DMS 273 (cell line): ENCODE results near the gene OR8B4.
"Not testable (repeated sequence)": the region's sequence is repeated elsewhere in the genome, so short reads cannot be mapped to it uniquely, and the experiment has no call there.

Source experiments
- DNase-seq: peaks from one replicate; lab custom pipeline; 2025; ENCODE audit not compliant: unreplicated experiment; lab: John Stamatoyannopoulos, UW

Gene OR8B4

DNA sequence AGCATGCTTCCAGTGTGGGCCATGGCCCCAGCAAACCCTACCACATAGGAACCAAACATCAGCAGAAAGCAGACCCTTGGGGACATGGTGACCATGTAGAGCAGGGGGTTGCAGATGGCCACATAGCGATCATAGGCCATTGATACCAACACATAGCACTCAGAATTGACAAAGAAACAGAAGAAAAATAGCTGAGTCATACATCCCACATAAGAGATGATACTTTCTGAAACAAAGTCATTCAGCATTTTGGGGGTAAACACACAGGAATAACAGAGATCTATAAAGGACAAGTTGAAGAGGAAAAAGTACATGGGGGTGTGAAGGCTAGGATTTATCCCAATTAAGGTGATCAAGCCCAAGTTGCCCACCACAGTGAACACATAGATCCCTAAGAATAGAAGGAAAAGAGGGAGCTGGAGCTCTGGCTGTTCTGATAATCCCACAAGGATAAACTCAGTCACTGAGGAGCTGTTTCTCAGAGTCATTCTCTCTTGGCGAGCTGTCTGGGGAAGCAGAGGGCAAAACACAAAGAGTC, at the start of gene OR8B4:
Gene OR8B4, minus strand, starts transcription at position 488 of the 538 bp plus-strand sequence. Its CDS starts 0 bp downstream, at position 488.
- no peak for DNase-seq

DNA sequence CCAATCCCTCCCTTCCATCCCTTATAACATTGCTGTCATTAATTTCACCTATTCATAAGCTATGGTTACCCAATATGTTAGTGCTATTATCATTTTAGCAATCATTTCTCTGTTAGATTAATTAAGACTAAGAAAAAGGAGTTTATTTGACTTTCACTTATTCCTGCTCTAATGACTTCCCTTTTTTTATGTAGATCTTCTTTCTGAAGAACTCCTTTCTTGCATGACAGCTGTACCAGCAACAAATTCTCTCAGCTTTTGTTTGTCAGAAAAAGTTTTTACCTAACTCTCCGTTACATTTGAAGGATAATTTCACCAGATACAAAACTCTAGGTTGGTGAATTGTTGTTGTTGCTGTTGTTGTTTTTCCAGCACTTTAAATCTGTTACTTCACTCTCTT, 49.4 kb upstream of the OR8B4 start:
- no peak for DNase-seq

DNA sequence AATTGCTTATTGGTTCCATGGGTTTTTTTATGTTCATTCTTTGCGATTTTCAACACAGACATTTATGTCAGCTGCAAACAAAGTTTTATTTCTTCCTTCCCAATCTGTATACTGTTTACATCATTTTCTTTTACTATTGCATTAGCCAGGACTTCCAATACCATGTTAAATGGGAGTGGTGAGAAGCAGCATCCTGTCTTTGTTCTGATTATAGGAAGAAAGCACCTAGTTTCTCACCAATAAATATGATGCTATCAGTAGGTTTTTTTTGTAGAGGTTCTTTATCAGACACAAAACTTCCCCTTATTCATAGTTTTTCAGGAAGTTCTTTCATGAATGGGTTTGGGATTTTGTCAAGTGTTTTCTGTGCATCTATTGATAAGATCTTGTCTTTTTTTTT, 48.8 kb upstream of the OR8B4 start:
- DNase-seq: no peak

DNA sequence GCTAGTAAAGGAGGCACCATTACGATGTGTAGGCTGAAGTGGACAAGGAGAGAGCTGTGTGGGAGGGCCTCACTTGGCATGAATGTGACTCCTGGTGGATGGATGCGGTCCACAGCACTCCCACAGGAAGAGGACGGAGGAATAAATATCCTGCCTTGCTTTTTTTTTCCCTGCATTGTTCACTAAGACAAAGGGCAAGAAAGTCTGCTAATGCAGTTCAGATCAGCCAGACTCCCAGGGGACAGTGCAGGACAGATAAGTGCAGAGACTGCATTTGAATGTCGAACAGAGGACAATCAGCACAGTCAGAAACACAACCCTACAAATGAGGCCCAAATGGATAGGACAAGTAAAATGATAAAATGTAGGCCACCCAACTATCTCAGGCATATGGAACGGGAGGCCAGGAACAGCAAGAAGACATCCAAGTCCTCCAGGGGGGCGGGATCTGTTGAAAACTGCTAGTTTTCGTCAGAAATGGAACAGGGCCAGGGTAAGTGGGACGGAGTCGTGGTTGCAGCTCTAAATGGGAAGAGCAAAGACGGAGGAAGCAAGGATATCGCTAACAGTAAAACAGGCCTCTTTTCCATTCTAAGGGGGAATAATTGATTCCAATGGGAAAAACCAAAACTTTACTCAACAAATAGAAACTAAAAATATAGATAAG, 46.0 kb upstream of the OR8B4 start:
- DNase-seq: no peak

- DNase-seq: no peak
Measured at GRCh38 chr11:124467381-124467927, 42.8 kb upstream of the OR8B4 start.

- DNase-seq: no peak
Measured at GRCh38 chr11:124465368-124465767, 40.7 kb upstream of the OR8B4 start.

GRCh38 chr11:124463990-124464389, 39.3 kb upstream of the OR8B4 start:
- no peak for DNase-seq

GRCh38 chr11:124463324-124463723, 38.7 kb upstream of the OR8B4 start:
- DNase-seq: no peak

DNA sequence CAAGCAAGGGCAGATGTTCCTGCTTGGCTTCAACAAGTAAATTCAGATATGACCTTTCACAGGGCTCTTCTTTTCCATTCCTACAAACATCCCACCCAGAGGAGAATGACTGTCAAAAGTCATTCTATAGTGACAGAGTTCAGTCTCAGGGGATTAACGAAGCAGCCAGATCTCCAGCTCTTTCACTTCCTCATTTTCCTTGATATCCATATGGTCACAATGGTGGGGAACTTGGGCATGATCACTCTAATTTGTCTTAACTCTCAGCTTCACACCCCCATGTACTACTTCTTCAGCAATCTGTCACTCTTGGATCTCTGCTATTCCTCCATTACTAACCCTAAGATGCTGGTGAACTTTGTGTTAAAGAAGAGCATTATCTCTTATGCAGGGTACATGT, 35.8 kb upstream of the OR8B4 start:
- DNase-seq: no peak

- not testable (repeated sequence) for DNase-seq
Measured at GRCh38 chr11:124459379-124459778, 34.7 kb upstream of the OR8B4 start.

DNA sequence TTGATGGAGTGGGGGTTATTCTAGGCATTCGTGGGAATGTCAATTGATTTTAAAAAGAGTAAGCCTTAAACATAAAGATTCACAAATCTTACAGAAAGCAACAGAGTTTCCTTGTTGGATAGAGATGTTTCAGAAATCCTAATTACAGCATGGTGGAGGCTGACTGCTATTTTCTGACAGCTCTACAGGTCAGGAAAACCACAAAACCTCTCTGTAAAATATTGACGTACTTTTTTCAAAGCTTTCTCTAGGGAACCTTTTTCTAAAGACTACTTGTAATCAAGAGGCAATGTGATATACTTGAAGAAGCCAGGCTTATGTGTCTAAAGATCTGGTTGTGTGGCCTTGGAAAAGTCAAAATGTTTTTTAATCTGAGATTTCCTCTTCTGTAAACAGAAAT, 29.9 kb upstream of the OR8B4 start:
- DNase-seq: no peak

GRCh38 chr11:124446916-124447315, 22.2 kb upstream of the OR8B4 start:
- DNase-seq: no peak

- no peak for DNase-seq
Measured at GRCh38 chr11:124445646-124446150, 21.0 kb upstream of the OR8B4 start, which contains the start of gene OR8B8. Gene OR8B8 (minus strand): TSS chr11:124445696. CDS start chr11:124441085, 4,611 bp downstream.

DNA sequence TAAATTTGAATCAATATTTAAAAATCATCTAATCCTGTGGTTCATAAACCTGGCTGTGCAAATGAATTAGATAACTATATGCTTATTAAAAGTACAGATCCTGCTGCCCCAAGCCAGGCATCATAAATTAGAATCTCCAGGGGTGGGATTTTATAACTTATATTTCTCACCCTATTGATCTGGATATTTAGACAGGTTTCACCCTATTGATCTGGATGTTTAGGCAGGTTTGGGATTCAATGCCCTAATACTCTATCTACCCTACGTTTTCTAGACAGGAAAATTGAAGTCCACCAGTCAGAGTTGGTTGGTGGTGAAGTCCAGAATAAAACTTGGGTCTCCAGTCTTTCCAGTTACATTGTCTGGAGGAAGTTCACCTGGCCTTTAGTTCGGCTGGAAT, 18.2 kb upstream of the OR8B4 start:
- DNase-seq: no peak

GRCh38 chr11:124442442-124442841, 17.8 kb upstream of the OR8B4 start:
- no peak for DNase-seq

GRCh38 chr11:124441519-124441918, 16.8 kb upstream of the OR8B4 start:
- DNase-seq: no peak

DNA sequence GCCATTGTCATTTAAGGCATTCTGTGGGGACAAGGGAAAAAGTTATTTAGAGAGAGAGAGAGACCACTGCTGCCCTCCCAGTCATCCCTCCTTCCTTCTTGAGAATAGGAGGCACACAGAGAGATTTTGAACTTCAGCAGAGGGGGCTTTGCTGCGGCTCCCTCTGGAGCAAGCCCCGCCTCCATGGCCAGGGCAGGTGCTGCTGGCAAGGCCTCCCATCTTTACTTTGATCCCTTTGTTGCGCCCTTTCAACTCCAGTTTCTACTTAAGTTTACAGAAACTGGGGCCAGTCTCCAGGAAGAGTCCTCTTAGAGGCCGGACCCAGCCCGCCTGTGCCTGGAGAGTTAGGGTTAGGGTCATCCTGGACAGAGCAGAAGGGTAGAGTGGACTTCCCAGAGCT, 16.4 kb upstream of the OR8B4 start:
- no peak for DNase-seq

DNA sequence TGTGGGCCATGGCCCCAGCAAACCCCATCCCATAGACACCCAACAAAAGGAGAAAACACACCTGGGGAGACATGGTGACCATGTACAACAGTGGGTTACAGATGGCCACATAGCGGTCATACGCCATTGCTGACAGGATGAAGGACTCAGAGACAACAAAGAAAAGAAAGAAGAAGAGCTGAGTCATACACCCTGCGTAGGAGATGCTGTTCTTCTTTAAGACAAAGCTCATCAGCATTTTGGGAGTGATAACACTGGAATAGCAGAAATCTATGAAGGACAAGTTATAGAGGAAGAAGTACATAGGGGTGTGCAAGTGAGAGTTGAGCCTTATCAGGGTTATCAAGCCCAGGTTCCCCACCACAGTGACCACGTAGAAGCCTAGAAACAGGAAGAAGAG, 15.9 kb upstream of the OR8B4 start:
- DNase-seq: no peak

GRCh38 chr11:124434699-124435098, 10.0 kb upstream of the OR8B4 start:
- no peak for DNase-seq

DNA sequence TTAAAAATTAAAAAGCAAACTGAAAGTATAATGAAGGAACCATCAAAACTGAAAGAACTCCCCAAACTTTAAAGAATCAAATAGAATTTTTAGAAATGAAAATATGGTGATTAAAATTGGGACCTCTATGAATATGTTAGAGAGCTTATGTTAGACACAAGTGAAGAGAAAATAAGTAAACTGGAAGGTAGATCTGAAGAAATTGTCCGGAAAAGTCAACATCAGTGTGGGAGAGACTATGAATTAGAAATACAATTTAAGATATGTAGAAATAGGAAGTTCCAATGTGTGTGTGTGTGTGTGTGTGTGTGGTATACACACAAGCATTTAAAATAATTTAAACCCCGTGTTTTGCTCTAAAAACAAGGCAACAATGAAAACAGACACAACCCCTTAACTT, 4.9 kb upstream of the OR8B4 start:
- DNase-seq: no peak

GRCh38 chr11:124421043-124421442, 3.6 kb downstream of the OR8B4 start:
- DNase-seq: no peak

DNA sequence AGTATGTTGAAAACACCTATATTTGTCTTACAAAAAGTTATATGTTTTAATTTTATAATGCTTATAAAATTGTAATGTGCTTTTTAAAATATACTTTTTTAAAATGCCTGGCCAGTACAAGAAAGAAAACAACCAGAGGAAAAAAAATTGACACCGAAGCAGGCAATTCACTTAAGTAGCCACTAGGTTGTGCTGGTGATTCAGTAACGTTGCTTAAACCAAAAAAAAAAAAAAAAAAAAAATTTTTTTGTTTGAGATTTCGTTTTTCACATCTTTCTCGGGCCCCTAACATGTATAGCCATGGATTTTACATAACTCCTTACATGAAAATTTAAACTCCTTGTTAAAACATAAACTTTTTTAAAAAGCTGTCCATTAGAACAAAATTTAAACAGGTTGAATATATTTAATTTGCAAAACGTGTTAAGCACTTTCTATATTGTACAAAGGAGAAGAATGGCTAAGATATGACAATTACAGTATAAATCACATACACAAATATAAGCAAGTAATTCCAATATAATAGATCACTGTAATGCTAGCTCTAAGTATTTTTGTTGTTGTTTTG, 9.2 kb downstream of the OR8B4 start:
- peak; percentile 43 for DNase-seq
